HG02623 (cell line): ENCODE data around the gene EFCAB8.
A peak's percentile ranks its signal among the peaks of the same experiment; 100 is the strongest.

ENCODE experiments used
- ATAC-seq: cut with Tn5 transposase; IDR thresholded peaks from one replicate; pipeline ENCODE4 v1.9.1; 2021; ENCODE audit warnings: moderate library complexity; ENCODE audit not compliant: unreplicated experiment

EFCAB8 gene, protein sequence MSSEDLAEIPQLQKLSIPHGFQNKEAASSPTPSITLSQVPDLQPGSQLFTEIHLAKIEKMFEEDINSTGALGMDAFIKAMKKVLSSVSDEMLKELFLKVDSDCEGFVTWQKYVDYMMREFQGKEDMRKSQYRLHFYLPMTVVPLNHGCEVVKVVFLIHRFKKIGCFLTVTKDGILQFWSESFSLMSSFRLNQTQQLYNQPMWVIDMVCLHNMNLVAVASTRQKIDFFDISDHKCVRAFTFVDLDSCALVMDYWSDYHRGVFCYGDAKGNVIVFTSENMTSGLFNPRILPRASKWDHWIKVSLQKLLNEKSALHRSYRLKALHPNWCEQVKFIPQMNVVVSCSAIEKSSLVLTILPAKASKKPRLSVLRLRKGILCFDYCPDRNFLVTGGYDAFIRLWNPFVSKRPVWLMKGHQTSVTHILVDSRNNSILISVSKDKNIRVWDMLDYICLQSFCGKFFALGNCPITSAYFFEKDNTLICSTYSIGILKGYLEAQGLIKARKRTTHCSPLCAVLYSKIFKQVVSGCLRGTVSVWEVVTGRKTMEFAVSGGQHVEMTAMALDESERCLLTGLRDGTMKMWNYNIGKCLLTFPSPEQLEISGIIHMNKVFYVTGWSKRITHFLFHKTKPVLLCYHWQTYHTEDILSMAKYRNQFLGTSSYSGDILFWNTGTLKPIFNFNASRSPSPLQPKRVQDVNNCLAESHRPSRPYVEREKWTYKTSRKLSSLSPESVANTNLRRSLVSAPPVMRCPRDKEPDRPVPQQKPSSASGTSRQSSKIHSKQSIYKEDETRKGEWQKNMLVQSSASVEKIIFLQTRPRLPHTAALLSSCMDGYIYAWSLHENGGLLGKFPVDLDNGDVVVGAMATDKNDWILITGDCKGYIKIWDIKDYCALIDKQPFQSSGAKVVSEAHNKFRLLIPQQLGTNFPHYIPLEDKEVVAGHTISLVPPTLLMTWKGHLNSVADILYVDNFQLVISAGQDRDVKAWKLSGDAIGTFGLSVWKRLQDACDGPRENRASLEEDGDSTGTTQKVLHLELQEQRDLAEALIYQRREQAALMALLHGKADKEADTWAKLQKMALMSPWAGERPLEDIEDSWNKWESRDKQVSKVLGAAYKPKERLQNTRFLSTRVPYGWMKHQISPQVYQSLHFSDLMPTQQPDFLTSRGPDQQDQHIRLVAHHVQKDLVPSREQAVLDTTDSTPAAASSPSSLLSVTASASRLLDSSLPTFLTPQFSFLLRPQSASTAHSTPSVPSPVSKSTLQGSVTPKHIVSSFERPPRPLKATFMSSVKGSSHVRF

DNA sequence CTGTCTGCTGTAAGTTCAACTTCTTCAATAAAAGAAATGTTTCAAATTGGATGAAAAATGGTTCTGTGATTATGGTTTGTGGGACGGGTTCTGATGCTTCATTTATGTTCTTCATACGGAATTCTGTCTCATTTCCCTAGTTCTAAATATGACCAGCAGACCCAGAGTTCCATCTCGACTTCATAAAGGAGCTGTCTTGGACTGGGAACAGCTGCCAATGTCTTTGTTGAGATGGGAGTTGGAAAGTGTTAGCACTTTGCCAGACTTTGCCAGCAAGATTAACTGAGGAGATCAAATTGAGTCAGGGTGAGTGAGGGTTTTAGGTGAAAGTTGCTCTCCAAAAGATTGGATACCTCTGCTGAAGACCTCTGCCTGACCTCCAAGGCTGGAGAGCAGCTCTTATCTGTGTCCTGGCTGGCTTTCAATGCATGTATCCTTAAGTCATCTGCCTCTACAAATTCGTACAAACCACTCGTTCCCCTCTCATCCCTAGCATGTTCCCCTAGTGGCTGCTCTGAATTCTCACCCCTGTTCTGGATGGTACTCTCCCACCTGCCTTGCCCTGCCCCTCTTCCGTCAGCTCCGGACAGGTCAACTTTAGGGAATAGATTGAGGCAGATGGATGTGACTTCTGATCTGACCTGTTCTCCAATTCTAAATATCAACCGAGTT lies at the start of gene EFCAB8:
Gene EFCAB8, plus strand, starts transcription at position 223 of the 672 bp plus-strand sequence. CDS start 4,870 bp downstream, outside the sequence.
- ATAC-seq, result no peak

DNA sequence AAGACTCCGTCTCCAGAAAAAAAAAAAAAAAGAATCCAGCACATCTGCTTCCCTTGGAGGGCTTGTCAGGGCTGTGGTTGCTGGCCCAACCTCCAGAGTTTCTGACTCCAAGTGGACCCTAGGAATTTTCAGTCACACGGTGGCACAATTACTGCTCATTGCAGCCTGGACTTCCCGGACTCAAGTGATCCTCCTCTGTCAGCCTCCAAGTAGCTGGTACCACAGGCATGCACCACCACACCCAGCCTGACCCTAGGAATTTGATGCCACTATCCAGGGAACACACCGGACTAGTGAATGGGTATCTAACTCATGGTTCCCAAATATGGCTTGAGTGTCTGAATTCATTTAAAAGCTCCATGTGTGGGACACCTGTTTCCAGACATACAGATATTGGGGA lies 48.8 kb upstream of the EFCAB8 start:
- no peak for ATAC-seq

DNA sequence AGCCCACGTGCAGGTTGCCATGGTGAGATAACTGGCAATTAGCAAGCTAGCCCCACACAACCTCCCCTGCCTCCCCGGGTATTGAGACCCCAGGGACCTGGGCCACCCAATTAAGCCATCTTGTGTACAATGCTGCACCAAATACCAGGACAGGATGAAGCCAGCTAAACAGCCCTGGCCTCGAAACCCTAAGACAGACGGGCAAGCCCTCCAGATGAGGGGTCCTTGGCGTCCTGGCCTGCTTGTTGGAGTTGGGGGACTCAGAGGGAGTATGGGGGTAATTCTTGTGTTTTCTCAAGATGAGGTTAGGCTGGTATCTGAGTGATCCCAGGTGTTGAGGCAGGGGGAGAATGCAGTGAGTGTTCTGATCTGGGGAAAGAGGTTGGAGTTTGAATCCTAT lies 47.8 kb upstream of the EFCAB8 start:
- ATAC-seq, result no peak

DNA sequence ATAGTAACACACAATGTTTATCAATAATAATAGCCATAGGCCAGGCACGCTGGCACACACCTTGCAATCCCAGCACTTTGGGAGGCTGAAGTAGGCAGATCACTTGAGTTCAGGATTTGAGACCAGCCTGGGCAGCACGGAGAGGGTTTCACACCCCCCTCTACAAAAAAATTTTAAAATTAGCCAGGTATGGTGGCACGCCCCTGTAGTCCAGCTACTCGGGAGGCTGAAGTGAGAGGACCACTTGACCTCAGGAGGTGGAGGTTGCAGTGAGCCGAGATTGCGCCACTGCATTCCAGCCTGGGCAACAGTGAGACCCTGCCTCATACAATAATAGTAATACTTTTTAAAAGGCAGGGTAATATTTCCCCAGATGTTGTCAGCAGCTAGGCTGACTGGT lies 46.8 kb upstream of the EFCAB8 start:
- ATAC-seq, result no peak

DNA sequence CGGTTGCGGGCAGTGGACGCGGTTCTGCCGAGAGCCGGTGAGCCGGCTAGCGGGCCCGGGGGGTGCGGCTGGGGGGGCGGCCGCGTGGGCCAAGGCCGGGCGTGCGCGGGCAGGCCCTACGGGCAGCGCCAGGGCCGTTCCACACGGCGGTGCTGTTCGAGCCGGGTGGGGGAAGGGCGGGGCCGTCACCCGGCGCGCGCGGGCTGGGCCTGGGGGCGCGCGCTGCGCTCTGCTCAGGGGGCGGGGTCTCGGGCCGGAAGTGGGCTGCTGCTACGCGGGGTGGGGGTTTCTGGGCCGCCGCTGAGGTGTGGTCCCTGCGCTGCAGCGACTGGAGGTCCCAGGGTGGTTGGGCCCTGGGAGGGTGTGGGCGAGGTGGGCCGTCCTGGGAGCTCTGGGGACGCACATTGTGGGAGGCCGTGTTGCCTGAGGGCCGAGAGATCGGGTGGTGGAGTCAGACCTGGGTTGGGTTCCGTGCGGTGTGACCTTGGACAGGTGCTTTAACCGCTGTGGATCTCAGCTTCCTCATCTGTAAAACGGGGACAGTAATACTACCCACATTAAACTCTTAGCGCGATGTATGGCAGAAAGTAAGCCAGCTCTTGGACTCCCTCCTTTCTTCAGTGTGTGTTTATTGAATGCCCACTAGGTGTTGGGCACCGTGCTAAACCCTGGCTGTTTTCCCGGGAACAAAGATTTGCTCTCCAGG lies 38.6 kb upstream of the EFCAB8 start:
- peak; percentile 52 for ATAC-seq

DNA sequence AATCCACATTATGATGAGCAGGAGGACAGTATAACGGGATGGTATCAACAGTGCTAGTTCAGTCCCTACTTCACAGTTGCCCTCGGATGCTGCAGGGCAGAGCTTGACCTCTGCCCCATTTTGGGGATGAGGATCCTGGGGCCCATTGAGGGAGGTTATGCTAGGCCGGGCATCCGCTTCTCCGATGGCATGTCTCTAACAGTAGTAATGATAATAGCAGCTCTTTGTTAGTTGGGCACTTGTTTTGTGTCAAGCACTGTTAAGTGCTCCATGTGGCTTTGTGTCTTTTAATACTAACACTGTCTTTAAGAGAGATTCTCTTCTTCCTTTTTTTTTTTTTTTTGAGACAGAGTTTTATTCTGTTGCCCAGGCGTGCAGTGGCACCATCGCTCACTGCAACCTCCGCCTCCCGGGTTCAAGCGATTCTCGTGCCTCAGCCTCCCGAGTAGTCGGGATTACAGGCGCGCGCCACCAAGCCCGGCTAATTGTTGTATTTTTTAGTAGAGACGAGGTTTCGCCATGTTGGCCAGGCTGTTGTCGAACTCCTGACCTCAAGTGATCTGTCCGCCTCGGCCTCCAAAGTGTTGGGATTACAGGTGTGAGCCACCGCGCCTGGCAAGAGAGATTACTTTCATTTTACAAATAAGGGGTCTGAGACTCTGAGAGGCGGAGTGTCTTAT lies 37.9 kb upstream of the EFCAB8 start:
- ATAC-seq, result no peak

DNA sequence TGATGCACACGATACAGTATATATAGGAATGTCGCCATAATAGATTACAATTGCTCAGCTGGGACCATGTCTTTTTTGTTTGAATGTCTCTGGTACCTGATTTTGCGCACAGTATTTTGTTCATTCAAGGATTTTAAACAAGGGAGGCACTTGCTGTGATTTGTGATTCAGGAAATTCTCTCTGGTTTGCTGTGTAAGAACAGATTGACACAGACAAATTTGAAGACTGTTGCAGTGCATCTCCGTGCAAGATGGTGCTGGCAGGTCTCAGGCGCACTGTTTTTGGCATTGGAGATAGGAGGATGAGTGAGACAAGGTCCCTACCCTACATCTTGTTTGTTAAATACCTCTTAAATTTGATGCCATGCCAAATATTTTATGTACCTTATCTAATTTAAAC lies 36.5 kb upstream of the EFCAB8 start:
- no peak for ATAC-seq

DNA sequence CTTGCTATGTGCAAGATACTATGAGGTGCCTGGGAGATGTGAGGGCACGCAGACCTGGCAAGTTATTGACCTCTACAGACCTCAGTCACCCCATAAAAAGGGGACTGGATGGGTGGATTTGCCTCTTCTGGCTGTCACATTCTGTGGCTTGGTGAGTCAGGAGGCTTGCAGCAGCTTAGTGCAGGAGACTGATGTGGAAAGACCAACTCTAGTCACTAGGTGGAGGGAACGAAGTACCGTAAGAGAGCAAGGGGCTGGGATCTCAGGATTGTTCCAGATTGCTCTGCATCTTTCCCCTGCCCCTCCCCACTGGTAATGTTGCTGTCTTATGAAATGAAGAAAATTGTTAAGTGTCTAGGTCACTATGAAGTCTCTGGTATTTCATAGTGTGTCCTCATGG lies 35.6 kb upstream of the EFCAB8 start:
- no peak for ATAC-seq

DNA sequence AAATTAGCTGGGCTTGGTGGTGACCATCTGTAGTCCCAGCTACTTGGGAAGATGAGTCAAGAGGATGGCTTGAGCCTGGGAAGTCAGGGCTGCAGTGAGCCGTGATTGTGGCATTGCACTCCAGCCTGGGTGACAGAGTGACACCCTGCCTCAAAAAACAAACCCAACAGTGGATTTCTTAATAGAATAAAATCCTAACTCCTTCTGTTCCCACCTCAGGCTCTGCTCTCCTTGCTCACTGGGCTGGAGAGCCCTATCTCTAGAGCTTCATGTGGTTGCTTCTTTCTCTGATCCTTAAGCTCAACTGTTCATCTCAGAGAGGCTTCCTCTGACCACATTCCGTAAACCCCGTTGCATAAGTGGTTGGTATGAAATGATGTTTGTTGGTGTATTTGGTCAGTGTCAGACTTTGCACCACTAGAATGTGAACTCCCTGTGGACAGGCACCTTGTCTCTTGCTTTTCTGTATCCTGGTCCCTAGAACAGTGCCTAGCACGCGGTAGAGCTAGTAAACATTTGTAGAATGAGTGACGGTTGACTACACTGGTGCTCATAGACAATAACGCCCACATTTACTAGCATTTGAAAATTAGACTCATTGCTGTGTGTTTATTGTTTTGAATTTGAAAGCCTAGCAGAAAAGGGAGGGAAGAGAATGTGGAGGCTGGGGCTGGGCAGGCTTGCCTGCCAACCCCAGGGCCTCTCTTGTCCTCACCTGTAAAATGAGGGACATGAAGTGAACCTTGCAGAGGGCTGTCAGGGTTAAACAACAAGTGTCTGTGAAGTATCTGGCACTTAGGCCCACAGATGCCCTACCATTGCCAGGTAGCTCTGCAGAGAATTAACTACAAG lies 34.8 kb upstream of the EFCAB8 start:
- no peak for ATAC-seq

DNA sequence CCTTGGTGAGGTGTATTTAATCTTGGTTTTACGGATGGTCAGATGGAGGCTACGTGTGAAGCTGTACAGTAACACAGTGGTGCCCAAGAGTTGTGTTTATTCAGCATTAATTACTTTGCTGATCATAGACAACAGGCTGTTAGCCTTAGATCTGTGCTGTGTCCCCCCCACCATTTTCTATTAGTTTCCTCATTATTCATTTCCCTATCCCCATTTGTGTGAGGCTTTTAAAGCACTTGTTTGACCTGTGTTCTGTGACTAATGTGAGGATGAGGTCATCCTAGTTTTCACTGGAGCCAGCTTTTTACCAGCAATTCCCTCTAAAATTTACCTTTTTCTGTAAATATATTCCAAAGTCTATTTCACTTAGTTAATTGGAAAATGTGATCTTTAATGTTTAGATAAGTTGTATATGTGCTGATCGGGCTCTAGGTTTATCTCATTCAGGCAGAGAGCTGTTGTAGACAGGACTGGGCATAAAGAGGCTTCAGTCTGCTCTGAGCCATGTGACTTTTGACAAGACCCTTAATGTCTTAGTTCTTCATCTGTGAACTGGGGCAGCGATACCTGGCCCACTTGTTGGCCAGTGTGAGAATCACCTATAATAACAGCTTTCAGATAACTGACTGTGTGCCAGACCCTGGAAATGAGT lies 30.6 kb upstream of the EFCAB8 start:
- no peak for ATAC-seq

DNA sequence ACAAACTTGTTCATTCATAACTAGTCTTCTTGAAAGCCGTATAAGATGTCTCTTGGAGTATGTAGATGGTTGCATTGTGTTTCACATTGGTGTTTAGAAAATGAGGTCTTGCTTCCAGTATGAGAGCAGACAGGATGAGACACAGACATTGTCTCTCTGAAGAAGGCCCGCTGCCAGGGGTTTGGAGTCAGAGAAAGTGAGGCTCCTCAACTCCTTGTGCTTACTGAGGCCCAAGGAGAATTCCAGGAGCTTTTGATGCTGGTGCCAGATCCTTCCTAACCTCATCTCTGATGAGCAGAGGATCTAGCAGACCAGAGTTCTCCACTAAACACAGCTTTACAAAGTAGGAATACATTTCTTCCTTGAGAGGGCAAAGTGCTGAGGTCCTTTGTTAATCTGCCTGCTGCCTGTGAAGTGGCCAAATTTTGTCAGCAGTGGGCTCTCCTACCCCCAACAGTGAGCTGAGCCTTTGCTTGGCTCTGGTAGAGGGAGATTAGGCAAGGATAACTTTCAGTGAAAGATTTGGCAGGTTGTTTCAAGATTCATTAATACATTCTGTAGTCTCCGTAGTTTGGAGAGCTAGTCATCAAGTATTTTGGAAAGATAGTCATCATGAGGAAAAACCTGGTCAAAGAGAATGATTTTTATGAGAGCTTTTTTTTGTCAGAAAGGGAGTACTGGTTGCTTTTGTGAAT lies 29.3 kb upstream of the EFCAB8 start:
- no peak for ATAC-seq

DNA sequence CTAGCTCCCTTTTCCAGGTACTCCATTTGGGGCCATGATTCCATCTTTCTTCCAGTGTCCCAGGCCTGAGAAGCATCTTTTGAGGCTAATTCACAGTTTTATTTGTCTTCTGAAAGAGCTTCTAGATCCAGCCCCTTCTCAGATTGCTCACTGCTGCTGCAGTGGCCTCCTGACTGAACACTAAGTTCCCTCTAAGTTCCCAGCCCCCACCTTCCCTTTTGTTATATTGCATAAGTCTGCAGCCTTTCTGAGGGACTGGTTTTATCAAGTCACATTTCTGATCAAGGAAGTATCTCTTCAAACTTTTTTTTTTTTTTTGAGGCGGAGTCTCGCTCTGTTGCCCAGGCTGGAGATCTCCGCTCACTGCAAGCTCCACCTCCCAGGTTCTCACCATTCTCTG lies 28.3 kb upstream of the EFCAB8 start:
- ATAC-seq, result no peak

DNA sequence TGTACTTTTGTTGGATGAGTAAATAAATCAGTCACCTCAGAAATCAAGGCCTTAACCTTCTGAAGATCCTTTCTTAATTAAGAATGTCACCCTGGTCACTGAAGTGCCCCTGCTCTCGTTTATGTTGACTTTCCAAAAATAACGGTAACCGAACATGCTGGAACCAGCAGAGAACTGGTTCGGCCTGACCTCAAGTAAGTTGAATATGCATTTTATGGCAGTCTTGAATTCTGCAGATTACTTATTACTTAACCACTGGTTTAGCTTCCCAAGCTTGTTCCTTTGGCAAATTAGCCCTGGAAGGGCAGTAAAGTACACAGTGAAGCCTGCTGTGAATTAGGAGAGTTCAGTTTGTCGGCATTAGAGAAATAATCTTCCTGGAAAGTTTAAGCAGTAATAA lies 26.7 kb upstream of the EFCAB8 start:
- ATAC-seq, result no peak

DNA sequence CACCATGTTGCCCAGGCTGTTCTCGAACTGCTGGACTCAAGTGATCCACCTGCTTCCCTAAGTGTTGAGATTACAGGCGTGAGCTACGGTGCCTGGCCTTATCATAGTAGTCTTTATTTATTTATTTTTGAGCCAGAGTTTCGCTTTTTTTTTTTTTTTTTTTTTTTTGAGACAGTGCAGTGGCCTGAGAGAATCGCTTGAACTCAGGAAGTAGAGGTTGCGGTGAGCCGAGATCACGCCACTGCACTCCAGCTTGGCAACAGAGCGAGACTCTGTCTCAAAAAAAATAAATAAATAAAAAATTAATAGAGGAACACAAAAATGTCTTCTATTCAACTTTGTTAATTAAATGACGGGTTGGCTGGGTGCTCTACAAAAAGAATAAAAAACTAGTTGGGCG lies 26.1 kb upstream of the EFCAB8 start:
- ATAC-seq, result no peak

DNA sequence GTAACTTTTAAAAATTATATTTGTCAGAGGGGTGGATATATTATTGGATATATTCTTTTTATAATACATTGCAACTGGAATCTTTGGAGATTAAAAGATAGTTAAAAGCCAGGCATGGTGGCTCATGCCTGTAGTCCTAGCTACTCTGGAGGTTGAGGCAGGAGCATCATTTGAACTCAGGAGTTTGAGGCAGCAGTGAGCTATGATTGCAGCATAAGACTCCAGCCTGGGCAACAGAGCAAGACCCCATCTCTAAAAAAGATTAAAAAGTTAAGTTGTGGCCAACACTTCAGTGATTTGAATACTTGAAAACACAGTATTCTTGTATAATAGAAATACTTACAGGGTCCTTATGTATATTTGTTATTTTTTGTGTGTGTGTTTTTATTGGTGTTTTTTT lies 23.8 kb upstream of the EFCAB8 start:
- no peak for ATAC-seq

DNA sequence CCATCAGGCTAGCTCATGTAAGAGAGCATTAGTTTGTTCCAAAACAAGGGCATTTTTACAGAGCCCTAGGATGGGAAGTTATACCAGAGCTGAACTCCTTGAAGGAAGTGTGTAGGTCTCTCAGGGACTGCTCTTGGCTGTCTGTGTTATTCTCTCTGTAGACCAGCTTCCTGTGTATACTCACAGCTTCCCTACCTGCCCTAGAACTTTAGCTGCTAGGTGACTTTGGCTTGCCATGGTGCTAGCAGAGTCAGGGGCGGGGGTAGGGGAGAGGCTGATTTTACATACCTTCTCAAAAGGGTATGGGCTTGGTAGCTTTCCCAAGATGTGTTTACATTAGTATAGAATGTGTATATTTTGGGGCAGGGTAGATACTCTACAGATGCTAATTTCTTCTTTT lies 21.6 kb upstream of the EFCAB8 start:
- no peak for ATAC-seq

DNA sequence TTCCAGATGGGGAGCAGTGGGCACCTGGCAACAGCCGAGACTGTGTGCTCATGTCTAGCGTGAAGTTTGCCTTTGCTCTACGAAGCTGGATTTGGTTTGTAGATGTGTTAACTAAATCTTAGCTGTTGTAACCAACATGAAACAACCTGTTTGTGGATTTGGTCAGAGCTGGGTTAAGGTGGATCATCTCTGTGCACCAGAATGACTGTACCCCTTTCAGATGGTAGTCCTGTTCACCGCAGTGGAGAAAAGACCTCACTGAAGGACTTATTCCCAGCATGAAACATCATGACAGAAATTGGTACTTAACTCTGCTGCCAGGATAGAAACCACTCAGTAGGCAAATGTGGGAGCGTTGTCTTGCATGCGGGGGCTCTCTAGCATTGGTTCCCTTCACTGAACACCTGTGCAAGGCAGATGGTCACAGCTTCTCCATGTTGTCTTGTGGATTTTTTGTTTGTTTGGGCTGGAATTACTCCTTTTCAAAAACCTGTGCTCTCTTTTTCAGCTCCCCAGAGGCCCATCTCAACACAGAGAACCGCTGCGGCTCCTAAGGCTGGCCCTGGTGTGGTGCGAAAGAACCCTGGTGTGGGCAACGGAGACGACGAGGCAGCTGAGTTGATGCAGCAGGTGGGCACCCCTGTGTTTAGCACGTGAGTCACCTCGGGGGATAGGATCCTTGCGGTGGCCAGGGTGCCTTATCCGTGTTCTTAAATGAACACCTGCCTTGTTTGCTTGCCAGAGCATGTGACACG lies 19.3 kb upstream of the EFCAB8 start:
- no peak for ATAC-seq
